Measurements from ENCODE around the gene FN1. TPM values are rescaled to one million over a fixed set of nuclear protein-coding genes. Genes with fewer than 3 reads are reported as not detected.

Gene FN1
- total RNA-seq, 4 donors from 2014 or later = 45.8 to 78.1 (median 52.7) TPM

GRCh38 chr2:215415820-215416577, 19.9 kb downstream of the FN1 start:
- H3K4me1 ChIP-seq = no peaks in the 10 kb centered on the region
- WGBS = 83% methylated on average over 1 of the region's 1 CpG
- no peak for DNase-seq (ENCODE audit: low spot score in 2 of 2)
- no peak overlapping the region for H3K4me3 ChIP-seq
- H3K27me3 ChIP-seq = no peaks in the 10 kb centered on the region
- H3K36me3 ChIP-seq = peaks cover 2% of the 10 kb centered on the region
- H3K27ac ChIP-seq = no peak overlapping the region
- H3K9me3 ChIP-seq = no peaks in the 10 kb centered on the region
- TF ChIP-seq POLR2A (IDR thresholded peaks at IDR 0.05) = no peak
- no peak for TF ChIP-seq POLR2AphosphoS5 (IDR thresholded peaks at IDR 0.05)
- no peak for TF ChIP-seq EP300 (IDR thresholded peaks at IDR 0.05)
- no peak for TF ChIP-seq CTCF (IDR thresholded peaks at IDR 0.05)

- Histone ChIP-seq H3K4me1 (no peaks in the 10 kb centered on the region), H3K4me3 (no peak overlapping the region), H3K9me3 (no peaks in the 10 kb centered on the region), H3K36me3 (peaks cover 2% of the 10 kb centered on the region), H3K27me3 (no peaks in the 10 kb centered on the region), H3K27ac (no peak overlapping the region)
- no peak for DNase-seq (ENCODE audit: low spot score in 2 of 2)
- TF ChIP-seq POLR2A (IDR thresholded peaks at IDR 0.05) (no peak), POLR2AphosphoS5 (IDR thresholded peaks at IDR 0.05) (no peak), EP300 (IDR thresholded peaks at IDR 0.05) (no peak), CTCF (IDR thresholded peaks at IDR 0.05) (no peak)
- 90% methylated on average over 1 of the region's 1 CpG for WGBS
Observed at GRCh38 chr2:215415218-215415617, 20.6 kb downstream of the FN1 start.

GRCh38 chr2:215414674-215415073, 21.2 kb downstream of the FN1 start:
- 85% methylated on average over 3 of the region's 3 CpGs for WGBS
- peaks cover 2% of the 10 kb centered on the region for H3K36me3 ChIP-seq
- H3K9me3 ChIP-seq = no peaks in the 10 kb centered on the region
- TF ChIP-seq POLR2AphosphoS5 (IDR thresholded peaks at IDR 0.05) (no peak), CTCF (IDR thresholded peaks at IDR 0.05) (no peak), EP300 (IDR thresholded peaks at IDR 0.05) (no peak), POLR2A (IDR thresholded peaks at IDR 0.05) (no peak)
- H3K27ac ChIP-seq = no peak overlapping the region
- H3K4me1 ChIP-seq = no peaks in the 10 kb centered on the region
- no peaks in the 10 kb centered on the region for H3K27me3 ChIP-seq
- H3K4me3 ChIP-seq = no peak overlapping the region
- DNase-seq (ENCODE audit: low spot score in 2 of 2) = no peak

- WGBS = 94% methylated on average over 1 of the region's 1 CpG
- DNase-seq (ENCODE audit: low spot score in 2 of 2) = no peak
- no peaks in the 10 kb centered on the region for H3K27me3 ChIP-seq
- no peak overlapping the region for H3K4me3 ChIP-seq
- H3K9me3 ChIP-seq = no peaks in the 10 kb centered on the region
- H3K36me3 ChIP-seq = peaks cover 6% of the 10 kb centered on the region
- H3K27ac ChIP-seq = no peak overlapping the region
- TF ChIP-seq CTCF (IDR thresholded peaks at IDR 0.05) = no peak
- no peak for TF ChIP-seq POLR2AphosphoS5 (IDR thresholded peaks at IDR 0.05)
- no peak for TF ChIP-seq POLR2A (IDR thresholded peaks at IDR 0.05)
- no peak for TF ChIP-seq EP300 (IDR thresholded peaks at IDR 0.05)
- no peaks in the 10 kb centered on the region for H3K4me1 ChIP-seq
Observed at GRCh38 chr2:215413974-215414373, 21.9 kb downstream of the FN1 start.

- no peaks in the 10 kb centered on the region for H3K9me3 ChIP-seq
- no peaks in the 10 kb centered on the region for H3K4me1 ChIP-seq
- DNase-seq (ENCODE audit: low spot score in 2 of 2) = no peak
- H3K27ac ChIP-seq = no peak overlapping the region
- H3K27me3 ChIP-seq = no peaks in the 10 kb centered on the region
- H3K36me3 ChIP-seq = peaks cover 6% of the 10 kb centered on the region
- TF ChIP-seq EP300 (IDR thresholded peaks at IDR 0.05) (no peak), CTCF (IDR thresholded peaks at IDR 0.05) (no peak), POLR2AphosphoS5 (IDR thresholded peaks at IDR 0.05) (no peak), POLR2A (IDR thresholded peaks at IDR 0.05) (no peak)
- 97% methylated on average over 1 of the region's 1 CpG for WGBS
- H3K4me3 ChIP-seq = no peak overlapping the region
Observed at GRCh38 chr2:215413484-215413777, 22.4 kb downstream of the FN1 start.
